GM15510 (cell line): Measurements from ENCODE around the gene TOM1L2.

Experiments used
- POLR2A ChIP-seq: IDR thresholded peaks from 3 replicates; pipeline ENCODE4 v1.6.1; 2011; ENCODE audit warnings: borderline replicate concordance; ENCODE audit not compliant: insufficient read length; ENCODE audit errors: extremely low read depth

Gene TOM1L2

GRCh38 chr17:17972126-17972951, at the start of gene TOM1L2, which contains the start of gene DRC3:
Gene TOM1L2 (minus strand): TSS chr17:17972400. CDS start chr17:17972313, 87 bp downstream.
Gene DRC3 (plus strand): TSS chr17:17972862. CDS start chr17:17977599, 4,737 bp downstream.
- TF ChIP-seq POLR2A: peak; percentile 53

GRCh38 chr17:18021372-18021771, 49.2 kb upstream of the TOM1L2 start:
- no peak for TF ChIP-seq POLR2A

- TF ChIP-seq POLR2A: no peak
These were observed 48.8 kb upstream of the TOM1L2 start for GRCh38 chr17:18020971-18021370.

GRCh38 chr17:18019838-18020154, 47.6 kb upstream of the TOM1L2 start:
- no peak for TF ChIP-seq POLR2A

- no peak for TF ChIP-seq POLR2A
These were observed 46.3 kb upstream of the TOM1L2 start for GRCh38 chr17:18018411-18018921.

GRCh38 chr17:18017958-18018357, 45.8 kb upstream of the TOM1L2 start:
- no peak for TF ChIP-seq POLR2A

- no peak for TF ChIP-seq POLR2A
These were observed 44.2 kb upstream of the TOM1L2 start for GRCh38 chr17:18016426-18016825.

GRCh38 chr17:18015593-18015992, 43.4 kb upstream of the TOM1L2 start:
- TF ChIP-seq POLR2A: no peak

- TF ChIP-seq POLR2A: no peak
These were observed 41.8 kb upstream of the TOM1L2 start for GRCh38 chr17:18014006-18014405.

GRCh38 chr17:18011286-18011685, 39.1 kb upstream of the TOM1L2 start:
- no peak for TF ChIP-seq POLR2A

- TF ChIP-seq POLR2A: no peak
These were observed 37.6 kb upstream of the TOM1L2 start for GRCh38 chr17:18009609-18010420.

GRCh38 chr17:18008496-18009268, 36.5 kb upstream of the TOM1L2 start:
- TF ChIP-seq POLR2A: no peak

- TF ChIP-seq POLR2A: no peak
These were observed 34.5 kb upstream of the TOM1L2 start for GRCh38 chr17:18006495-18007239.

- TF ChIP-seq POLR2A: no peak
These were observed 33.3 kb upstream of the TOM1L2 start for GRCh38 chr17:18005496-18005895.
